Fibroblast of villous mesenchyme (primary cell): Measurements from ENCODE around the gene SCN1A. TPM values are rescaled to one million over a fixed set of nuclear protein-coding genes. Genes with fewer than 3 reads are reported as not detected.

ENCODE experiments used
- DNase-seq: peaks from one replicate; pipeline ENCODE4 v3.0.0-alpha.2; 2010; ENCODE audit warnings: low read depth
- H3K4me3 ChIP-seq: 2 replicates; pipeline ENCODE4 v1.5.1; 2011; ENCODE audit warnings: low read depth, mild to moderate bottlenecking, low read length
- total RNA-seq: library from RNA; depleted of rRNA; stranded (reverse); fragments of >200 nt; gene quantifications from 2 replicates; pipeline ENCODE4 v1.2.3, GENCODE V29; 2012
- TF ChIP-seq, protein P1 (sequence below): IDR thresholded peaks from 2 replicates; pipeline ENCODE4 v1.5.1; 2012; ENCODE audit warnings: low read depth, mild to moderate bottlenecking, low read length; ENCODE audit not compliant: insufficient read depth

Gene SCN1A
- total RNA-seq, 1 donor: not detected

DNA sequence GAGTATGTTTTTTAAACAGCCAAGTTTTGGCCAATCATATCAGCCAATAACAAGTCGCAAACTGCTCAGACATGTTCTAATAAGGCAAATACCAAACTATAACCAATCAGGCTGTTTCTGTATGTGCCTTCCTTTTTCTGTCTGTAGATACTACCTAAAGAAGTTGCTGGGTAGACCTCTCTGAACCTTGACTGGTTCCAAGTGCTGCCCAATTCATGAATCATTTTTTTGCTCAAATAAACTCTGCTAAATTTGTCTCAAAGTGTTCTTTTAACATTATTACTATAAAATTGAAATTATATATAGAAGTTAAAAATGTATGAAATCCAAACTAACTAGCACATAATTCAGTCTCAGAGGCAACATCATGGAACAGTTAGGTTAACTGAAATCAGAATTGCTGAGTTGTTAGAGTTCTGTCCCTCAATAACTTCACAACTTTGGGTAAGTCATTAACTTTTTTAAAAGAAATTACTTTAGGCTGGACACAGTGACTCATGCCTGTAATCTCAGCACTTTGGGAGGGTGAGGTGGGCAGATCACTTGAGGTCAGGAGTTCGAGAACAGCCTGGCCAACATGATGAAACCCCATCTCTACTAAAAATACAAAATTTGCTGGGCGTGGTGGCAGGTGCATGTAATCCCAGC is 169.4 kb downstream of the SCN1A start:
- H3K4me3 ChIP-seq: no peak overlapping the region
- no peak for DNase-seq
- TF ChIP-seq, protein P1, sequence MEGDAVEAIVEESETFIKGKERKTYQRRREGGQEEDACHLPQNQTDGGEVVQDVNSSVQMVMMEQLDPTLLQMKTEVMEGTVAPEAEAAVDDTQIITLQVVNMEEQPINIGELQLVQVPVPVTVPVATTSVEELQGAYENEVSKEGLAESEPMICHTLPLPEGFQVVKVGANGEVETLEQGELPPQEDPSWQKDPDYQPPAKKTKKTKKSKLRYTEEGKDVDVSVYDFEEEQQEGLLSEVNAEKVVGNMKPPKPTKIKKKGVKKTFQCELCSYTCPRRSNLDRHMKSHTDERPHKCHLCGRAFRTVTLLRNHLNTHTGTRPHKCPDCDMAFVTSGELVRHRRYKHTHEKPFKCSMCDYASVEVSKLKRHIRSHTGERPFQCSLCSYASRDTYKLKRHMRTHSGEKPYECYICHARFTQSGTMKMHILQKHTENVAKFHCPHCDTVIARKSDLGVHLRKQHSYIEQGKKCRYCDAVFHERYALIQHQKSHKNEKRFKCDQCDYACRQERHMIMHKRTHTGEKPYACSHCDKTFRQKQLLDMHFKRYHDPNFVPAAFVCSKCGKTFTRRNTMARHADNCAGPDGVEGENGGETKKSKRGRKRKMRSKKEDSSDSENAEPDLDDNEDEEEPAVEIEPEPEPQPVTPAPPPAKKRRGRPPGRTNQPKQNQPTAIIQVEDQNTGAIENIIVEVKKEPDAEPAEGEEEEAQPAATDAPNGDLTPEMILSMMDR: no peak

DNA sequence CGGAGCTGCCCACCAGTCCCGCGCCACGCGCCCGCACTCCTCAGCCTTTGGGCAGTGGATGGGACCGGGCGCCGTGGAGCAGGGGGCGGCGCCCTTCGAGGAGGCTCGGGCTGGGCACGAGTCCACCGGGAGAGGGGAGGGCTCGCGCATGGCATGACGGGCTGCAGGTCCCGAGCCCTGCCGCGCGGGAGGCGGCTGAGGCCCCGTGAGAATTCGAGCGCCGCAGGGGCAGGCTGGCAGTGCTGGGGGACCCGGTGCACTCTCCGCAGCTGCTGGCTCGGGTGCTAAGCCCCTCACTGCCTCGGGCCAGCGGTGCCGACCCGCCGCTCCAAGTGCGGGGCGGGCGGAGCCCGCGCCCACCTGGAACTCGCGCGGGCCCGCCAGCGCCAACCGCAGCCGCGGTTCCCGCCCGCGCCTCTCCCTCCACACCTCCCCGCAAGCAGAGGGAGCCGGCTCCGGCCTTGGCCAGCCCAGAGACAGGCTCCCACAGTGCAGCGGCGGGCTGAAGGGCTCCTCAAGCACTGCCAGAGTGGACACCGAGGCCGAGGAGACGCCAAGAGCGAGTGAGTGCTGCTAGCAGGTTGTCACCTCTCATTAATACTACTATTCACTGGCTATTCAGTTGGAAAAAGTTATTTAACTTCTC is 170.7 kb downstream of the SCN1A start:
- peak overlapping the region; percentile 49 for H3K4me3 ChIP-seq

DNA sequence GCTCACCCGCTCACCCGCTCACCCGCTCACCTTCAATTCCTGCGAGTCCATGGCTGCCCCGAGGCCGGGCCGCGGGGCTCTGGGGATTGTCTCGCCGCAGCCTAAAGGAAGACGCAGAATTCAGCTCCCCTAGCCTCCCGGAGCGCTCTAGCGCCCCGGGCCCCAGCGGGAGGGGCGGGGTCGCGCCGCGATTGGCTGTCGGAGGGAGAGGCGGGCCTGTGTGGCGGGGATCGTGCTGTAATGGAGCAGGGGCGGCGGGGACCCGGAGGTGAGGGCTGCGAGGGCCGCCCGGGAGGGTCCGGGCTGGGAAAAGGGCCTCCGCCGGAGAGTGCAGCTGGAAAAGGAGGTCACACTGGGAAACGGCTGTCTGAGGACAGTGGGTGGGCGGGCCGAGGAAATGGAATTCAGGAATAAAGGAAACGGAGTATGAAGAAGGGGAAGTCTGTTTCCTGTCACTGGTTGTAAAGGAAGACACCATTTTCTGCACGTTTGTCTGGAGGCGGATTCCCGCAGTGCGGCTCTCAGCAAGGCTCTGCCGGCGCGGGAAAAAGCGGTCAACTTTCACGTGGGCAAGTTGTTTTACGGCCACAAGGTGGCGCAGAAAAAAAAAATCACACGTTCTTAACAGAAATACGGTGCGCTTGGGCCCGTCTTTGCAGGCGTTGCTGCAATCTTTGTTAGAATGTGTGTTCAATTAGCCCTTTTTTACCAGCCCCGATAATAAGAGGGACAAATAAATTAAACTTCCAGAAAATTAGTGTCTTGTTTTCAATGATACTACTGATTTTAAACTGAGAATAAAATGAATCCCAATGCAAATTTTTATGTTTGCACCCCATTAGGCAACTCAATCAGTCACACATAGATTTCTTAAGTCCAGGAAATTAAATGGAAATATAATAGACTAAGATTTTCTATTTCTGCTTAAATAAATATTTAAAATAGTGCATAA is 173.9 kb downstream of the SCN1A start, which contains the start of gene TTC21B:
TSS of gene TTC21B (minus strand) at position 122 of the 952 bp plus-strand sequence. CDS start at position 51, 71 bp downstream.
- peak; percentile 96 for DNase-seq
- TF ChIP-seq, protein P1: peak; percentile 73
- peak within 1 kb of the TSS; percentile 79 for H3K4me3 ChIP-seq

More for the DNA sequence above, 170.7 kb downstream of the SCN1A start:
- peak; percentile 8 for DNase-seq
- TF ChIP-seq, protein P1: no peak

DNA sequence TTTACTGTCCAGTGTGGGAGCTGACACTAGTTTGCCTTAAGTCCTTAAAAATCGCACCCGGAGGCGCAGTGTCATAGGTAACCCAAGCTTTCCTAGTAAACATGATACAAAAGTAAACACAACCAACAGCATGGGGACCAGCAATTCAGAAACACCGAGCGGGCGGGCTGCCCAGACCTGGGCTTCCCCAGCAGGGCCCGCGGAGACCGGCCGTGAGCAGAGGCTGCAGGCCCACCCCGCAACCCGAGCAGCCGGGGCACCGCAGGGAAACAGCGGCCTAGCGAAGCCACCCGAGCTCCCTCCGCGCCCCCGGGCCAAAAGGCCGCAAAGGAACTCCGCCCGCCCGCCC is 174.5 kb downstream of the SCN1A start:
- DNase-seq: no peak
- peak overlapping the region; percentile 79 for H3K4me3 ChIP-seq
- TF ChIP-seq, protein P1: peak; percentile 8

DNA sequence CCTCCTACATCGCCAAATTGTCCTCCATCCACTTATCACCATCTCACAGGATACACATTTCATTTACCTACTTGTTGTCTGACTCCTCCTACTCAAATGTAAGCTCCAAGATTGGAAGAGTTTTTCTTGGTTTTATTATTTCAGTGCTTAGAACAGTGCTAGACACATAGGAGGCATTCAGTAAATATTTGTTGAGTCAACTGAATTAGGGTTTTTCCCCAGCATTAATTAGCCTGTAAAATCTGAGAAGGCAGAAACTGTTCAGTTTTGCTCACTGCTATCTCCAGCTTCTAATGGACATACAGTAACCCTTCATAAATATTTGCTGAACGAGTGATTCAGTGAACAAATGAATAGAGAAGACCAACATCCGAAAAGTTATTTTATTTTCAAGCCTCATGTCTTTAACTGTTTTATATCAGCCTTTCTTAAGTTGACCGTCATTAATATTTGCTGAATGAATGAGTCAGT is 175.0 kb downstream of the SCN1A start:
- DNase-seq: peak; percentile 9
- peak overlapping the region; percentile 79 for H3K4me3 ChIP-seq
- TF ChIP-seq, protein P1: no peak

DNA sequence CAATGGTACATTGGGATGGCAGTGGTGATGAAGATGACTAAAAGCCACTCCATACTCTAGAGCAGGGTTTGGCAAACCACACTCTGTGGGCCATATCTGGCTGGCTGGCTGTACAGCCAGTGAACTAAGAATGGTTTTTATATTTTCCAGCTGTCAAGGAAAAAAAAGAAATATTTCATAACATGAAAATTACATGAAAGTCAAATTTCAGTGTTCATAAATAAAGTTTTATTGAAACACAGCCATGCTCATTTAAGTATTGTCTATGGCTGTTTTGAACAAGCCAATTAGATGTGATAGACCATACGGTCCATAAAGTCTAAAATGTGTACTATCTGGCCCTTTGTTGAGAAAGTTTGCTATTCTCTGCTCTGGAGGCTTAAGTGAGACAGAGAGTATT is 175.7 kb downstream of the SCN1A start:
- no peak overlapping the region for H3K4me3 ChIP-seq
- TF ChIP-seq, protein P1: no peak
- no peak for DNase-seq
